Colon (tissue), 2 donors: ENCODE measurements around the gene NFXL1.
A peak's percentile ranks its signal among the peaks of the same experiment; 100 is the strongest.
"Not testable (repeated sequence)": the region's sequence is repeated elsewhere in the genome, so short reads cannot be mapped to it uniquely, and the experiment has no call there.

ENCODE experiments used
- FAIRE-seq: peaks from 2 replicates; lab custom pipeline; 2012; peaks lifted over from hg19 to GRCh38; lab: Jason Lieb, UNC
- donor health status: control.
- donor health status: control.

NFXL1 gene

DNA sequence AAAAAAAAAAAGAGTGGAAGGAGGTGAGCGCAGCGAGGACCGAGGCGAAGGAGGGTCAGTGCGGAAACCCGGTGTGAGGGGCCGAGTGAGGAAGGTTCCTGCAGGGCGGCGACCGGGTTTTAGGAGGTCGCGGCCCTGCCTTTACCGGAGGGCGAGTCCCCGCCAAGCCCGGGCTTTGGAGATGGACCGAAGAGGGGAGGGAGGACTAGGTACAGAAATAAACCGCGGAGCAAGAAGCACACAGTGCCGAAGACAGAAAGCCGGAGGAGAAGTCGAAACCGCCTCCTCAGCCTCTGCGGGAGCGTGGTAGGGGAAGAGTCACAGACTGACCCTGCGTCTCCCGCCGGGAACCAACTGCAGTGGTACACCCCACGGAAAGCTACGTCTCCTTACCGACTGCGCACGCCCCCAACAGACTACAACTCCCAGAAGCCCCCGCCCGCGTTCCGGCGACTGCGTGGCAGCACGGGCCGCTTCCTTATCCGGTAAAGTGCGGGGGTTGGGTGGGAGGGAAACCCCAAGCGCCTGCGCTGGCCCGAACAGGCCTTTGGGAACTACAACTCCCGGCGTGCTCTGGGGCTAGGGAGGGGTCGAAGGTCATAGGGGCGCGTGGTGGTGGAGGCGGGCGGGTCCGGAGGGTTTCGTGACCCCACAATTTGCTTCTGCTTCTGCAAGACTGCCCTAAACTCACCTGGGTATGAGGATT lies at the start of gene NFXL1:
Gene NFXL1 (minus strand): TSS at position 364 of the 706 bp plus-strand sequence. CDS start 380 bp downstream, outside the sequence.
- no peak for FAIRE-seq

GRCh38 chr4:47954677-47955076 lies 40.3 kb upstream of the NFXL1 start:
- FAIRE-seq, result no peak

DNA sequence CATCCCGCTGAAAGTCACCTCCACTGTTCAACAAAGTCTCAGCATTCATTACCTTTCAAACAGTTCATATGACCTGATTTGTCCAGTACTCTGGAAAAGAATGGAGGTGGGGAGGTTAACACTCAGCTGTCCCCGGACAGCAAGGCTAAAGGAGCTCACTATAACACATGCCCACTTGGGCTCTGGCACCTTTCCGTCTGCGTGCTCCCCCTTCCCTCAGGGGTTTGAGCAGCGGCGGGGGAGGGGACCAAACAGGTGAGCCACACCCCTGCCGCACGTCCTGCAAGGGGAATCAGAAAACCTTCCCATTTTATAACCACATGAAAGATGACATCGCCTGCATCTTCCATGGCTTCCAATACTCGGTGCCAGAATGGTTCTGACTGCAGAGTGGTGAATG lies 39.9 kb upstream of the NFXL1 start:
- no peak for FAIRE-seq

- FAIRE-seq, result no peak
Observed at GRCh38 chr4:47945930-47946726, 31.7 kb upstream of the NFXL1 start.

- no peak for FAIRE-seq
Observed at GRCh38 chr4:47942081-47942819, 27.9 kb upstream of the NFXL1 start.

- FAIRE-seq, result no peak
Observed at GRCh38 chr4:47939456-47939855, 25.1 kb upstream of the NFXL1 start.

DNA sequence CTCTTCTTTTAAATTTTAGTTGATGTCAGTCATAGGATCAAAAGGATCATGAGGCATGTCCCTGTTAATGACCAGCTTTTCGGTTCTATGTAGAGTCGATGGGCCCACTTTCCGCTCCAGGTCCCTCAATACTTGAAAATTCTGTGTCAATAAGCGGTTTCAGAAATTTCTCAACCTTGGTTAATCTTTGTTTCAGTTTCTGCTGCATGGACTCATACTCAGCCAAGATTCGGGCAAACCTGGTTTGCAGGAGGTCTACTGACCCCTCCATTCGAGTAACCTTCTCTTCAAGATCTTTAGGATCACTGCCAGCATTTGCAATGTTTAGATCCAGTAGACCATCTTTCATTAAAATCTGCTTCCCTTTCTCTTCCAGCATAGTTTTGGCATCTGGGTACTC lies 22.0 kb upstream of the NFXL1 start:
- FAIRE-seq, result no peak

DNA sequence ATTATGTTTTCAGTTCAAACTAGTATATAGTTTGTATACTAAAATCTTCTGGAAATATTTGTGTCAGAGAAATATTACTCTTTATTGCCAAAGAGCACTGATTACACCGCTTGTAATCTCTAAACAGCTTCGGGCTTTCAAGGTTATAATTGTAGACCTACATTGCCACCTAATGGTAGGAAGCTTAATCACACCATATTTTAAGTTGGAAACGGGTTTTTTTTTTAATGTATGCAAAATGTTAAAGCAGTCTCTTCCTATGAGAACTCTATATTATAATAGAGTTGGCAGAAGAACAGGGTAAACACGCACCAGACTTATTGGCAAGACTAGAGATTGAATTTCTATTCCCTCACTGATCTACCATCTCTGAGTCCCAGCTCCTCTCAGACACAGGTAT lies 19.5 kb upstream of the NFXL1 start:
- peak; percentile 92 for FAIRE-seq

- no peak for FAIRE-seq
Observed at GRCh38 chr4:47930971-47931804, 16.8 kb upstream of the NFXL1 start.

- no peak for FAIRE-seq
Observed at GRCh38 chr4:47929682-47930201, 15.4 kb upstream of the NFXL1 start.

- no peak for FAIRE-seq
Observed at GRCh38 chr4:47926667-47927258, 12.4 kb upstream of the NFXL1 start.

DNA sequence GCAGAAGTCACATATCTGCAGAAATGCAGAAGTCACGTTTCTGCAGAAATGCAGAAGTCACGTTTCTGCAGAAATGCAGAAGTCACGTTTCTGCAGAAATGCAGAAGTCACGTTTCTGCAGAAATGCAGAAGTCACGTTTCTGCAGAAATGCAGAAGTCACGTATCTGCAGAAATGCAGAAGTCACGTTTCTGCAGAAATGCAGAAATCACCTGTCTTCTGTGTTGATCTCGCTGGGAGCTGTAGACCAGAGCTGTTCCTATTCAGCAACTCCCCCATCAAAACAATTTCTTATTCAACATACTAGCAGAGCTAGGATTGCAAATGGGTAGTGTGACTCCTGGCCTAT lies 8.9 kb upstream of the NFXL1 start:
- not testable (repeated sequence) for FAIRE-seq

- not testable (repeated sequence) for FAIRE-seq
Observed at GRCh38 chr4:47922436-47923260, 8.3 kb upstream of the NFXL1 start.

GRCh38 chr4:47917163-47917562 lies 2.8 kb upstream of the NFXL1 start:
- FAIRE-seq, result not testable (repeated sequence)

- no peak for FAIRE-seq
Observed at GRCh38 chr4:47915378-47915777, 995 bp upstream of the NFXL1 start.

DNA sequence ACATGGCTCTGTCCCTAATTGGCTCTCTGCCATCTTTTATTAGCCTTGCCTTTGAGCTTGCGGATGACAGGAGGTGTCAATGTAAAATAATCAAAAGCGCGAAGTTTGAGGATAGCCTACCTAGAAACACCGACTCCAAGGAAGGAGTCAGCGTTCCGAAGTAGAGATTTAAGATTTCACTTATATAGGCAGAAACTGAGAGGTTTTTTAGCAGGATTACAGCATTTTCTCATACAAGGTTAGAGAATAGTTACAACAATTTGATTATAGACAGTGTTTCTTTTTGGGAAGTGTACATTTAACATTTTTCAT lies 499 bp upstream of the NFXL1 start:
- no peak for FAIRE-seq

GRCh38 chr4:47913861-47914219 lies 543 bp downstream of the NFXL1 start:
- FAIRE-seq, result no peak

- FAIRE-seq, result no peak
Observed at GRCh38 chr4:47913330-47913729, 1.1 kb downstream of the NFXL1 start.

GRCh38 chr4:47907089-47907646 lies 7.2 kb downstream of the NFXL1 start:
- FAIRE-seq, result no peak

- FAIRE-seq, result no peak
Observed at GRCh38 chr4:47899639-47900038, 14.7 kb downstream of the NFXL1 start.
